ENCODE measurements around the gene SDK1.

Gene SDK1

DNA sequence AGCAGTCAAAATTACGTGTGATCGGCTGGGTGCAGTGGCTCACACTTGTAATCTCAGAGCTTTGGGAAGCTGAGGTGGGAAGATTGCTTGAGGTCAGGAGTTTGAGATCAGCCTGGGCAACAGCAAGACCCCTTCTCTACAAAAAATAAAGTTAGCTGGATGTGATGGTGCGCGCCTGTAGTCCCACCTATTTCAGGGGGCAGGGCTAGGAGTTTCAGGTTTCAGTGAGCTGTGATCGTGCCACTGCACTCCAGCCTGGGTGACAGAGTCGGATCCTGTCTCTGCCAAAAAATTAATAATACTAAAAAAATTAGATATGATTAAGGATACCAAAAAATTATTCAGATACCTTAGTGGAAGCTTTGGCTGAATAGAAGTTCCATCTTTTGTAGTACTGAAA, 136.4 kb downstream of the SDK1 start:
- no peaks in the 10 kb centered on the region for H3K9me3 ChIP-seq (ENCODE audit: control insufficient read depth in 2 of 2, low read length in 2 of 2)
- no peak overlapping the region for H3K27ac ChIP-seq (ENCODE audit: low read length)
- H3K27me3 ChIP-seq (ENCODE audit: control insufficient read depth in 1 of 2, insufficient read depth in 2 of 2, low read length in 2 of 2), result no peaks in the 10 kb centered on the region
- no peak overlapping the region for H3K4me3 ChIP-seq (ENCODE audit: low read length in 2 of 2)
- H3K9ac ChIP-seq (ENCODE audit: low read length in 2 of 2), result no peak overlapping the region
- no peaks in the 10 kb centered on the region for H3K4me1 ChIP-seq (ENCODE audit: control insufficient read depth, insufficient read depth, low read length)
- no peaks in the 10 kb centered on the region for H3K36me3 ChIP-seq (ENCODE audit: control insufficient read depth in 2 of 2, insufficient read depth in 2 of 2, low read length in 2 of 2)

GRCh38 chr7:3438352-3438751, 137.3 kb downstream of the SDK1 start:
- Histone ChIP-seq H3K9ac (ENCODE audit: low read length in 2 of 2) (no peak overlapping the region), H3K27me3 (ENCODE audit: control insufficient read depth in 1 of 2, insufficient read depth in 2 of 2, low read length in 2 of 2) (no peaks in the 10 kb centered on the region), H3K36me3 (ENCODE audit: control insufficient read depth in 2 of 2, insufficient read depth in 2 of 2, low read length in 2 of 2) (no peaks in the 10 kb centered on the region), H3K27ac (ENCODE audit: low read length) (no peak overlapping the region), H3K4me1 (ENCODE audit: control insufficient read depth, insufficient read depth, low read length) (no peaks in the 10 kb centered on the region), H3K9me3 (ENCODE audit: control insufficient read depth in 2 of 2, low read length in 2 of 2) (no peaks in the 10 kb centered on the region), H3K4me3 (ENCODE audit: low read length in 2 of 2) (no peak overlapping the region)

DNA sequence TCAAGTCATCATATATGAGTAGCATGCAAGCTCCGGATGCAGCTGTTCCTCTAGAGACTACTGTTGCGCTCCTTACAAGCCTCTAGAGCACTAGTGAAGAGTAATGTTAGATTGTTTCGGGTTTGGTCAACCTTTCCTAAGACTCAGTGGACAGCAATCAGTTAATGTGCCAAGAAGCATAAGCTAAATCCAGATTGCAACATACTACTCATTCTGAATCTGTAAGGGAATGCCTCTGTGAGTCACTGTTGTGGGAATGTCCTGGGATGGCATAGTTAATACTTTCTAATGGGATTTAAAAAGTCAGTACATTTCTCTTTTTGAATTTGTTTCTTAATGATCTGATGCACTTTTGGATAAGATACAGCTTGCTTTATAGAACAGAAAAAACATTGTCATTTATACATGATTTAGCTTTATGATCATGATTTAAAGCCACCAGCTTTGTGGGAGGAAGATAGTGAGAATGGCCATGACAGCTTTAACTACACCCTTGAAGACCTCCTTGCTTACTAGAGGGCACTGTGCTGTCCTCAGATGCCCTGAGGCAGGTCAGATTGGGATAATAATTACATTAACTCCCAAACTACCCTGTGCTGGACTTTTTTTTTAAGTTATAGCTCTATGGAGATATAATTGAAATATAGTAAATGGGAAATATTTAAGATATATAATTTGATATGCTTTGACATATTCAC, 138.4 kb downstream of the SDK1 start:
- Histone ChIP-seq H3K36me3 (ENCODE audit: control insufficient read depth in 2 of 2, insufficient read depth in 2 of 2, low read length in 2 of 2) (no peaks in the 10 kb centered on the region), H3K9me3 (ENCODE audit: control insufficient read depth in 2 of 2, low read length in 2 of 2) (no peaks in the 10 kb centered on the region), H3K27me3 (ENCODE audit: control insufficient read depth in 1 of 2, insufficient read depth in 2 of 2, low read length in 2 of 2) (no peaks in the 10 kb centered on the region), H3K27ac (ENCODE audit: low read length) (no peak overlapping the region), H3K4me1 (ENCODE audit: control insufficient read depth, insufficient read depth, low read length) (no peaks in the 10 kb centered on the region), H3K9ac (ENCODE audit: low read length in 2 of 2) (no peak overlapping the region), H3K4me3 (ENCODE audit: low read length in 2 of 2) (no peak overlapping the region)

DNA sequence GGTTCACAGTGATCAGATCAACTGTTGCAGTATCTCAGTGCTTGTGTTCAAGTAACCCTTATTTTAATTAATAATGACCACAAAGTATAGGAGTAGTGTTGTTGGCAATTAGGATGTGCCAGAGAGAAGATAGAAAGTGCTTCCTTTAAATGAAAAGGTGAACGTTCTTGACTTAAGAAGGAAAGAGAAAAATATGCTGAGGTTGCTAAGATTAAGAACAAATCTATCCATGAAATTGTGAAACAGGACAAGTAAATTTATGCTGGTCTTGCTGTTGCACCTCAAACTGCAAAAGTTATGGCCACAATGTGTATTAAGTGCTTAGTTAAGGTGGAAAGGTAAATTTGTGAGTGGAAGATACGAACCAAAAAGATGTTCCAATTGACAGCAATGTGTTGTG, 139.5 kb downstream of the SDK1 start:
- Histone ChIP-seq H3K9me3 (ENCODE audit: control insufficient read depth in 2 of 2, low read length in 2 of 2) (no peaks in the 10 kb centered on the region), H3K27me3 (ENCODE audit: control insufficient read depth in 1 of 2, insufficient read depth in 2 of 2, low read length in 2 of 2) (no peaks in the 10 kb centered on the region)

GRCh38 chr7:3443716-3444115, 142.7 kb downstream of the SDK1 start:
- no peak overlapping the region for H3K27ac ChIP-seq (ENCODE audit: low read length)
- no peaks in the 10 kb centered on the region for H3K4me1 ChIP-seq (ENCODE audit: control insufficient read depth, insufficient read depth, low read length)
- H3K9ac ChIP-seq (ENCODE audit: low read length in 2 of 2), result no peak overlapping the region
- H3K36me3 ChIP-seq (ENCODE audit: control insufficient read depth in 2 of 2, insufficient read depth in 2 of 2, low read length in 2 of 2), result no peaks in the 10 kb centered on the region
- H3K9me3 ChIP-seq (ENCODE audit: control insufficient read depth in 2 of 2, low read length in 2 of 2), result no peaks in the 10 kb centered on the region
- no peaks in the 10 kb centered on the region for H3K27me3 ChIP-seq (ENCODE audit: control insufficient read depth in 1 of 2, insufficient read depth in 2 of 2, low read length in 2 of 2)
- no peak overlapping the region for H3K4me3 ChIP-seq (ENCODE audit: low read length in 2 of 2)

More for the DNA sequence above, 139.5 kb downstream of the SDK1 start:
- H3K36me3 ChIP-seq (ENCODE audit: control insufficient read depth in 2 of 2, insufficient read depth in 2 of 2, low read length in 2 of 2), result no peaks in the 10 kb centered on the region
- no peaks in the 10 kb centered on the region for H3K4me1 ChIP-seq (ENCODE audit: control insufficient read depth, insufficient read depth, low read length)
- H3K4me3 ChIP-seq (ENCODE audit: low read length in 2 of 2), result no peak overlapping the region
- no peak overlapping the region for H3K27ac ChIP-seq (ENCODE audit: low read length)
- H3K9ac ChIP-seq (ENCODE audit: low read length in 2 of 2), result no peak overlapping the region

DNA sequence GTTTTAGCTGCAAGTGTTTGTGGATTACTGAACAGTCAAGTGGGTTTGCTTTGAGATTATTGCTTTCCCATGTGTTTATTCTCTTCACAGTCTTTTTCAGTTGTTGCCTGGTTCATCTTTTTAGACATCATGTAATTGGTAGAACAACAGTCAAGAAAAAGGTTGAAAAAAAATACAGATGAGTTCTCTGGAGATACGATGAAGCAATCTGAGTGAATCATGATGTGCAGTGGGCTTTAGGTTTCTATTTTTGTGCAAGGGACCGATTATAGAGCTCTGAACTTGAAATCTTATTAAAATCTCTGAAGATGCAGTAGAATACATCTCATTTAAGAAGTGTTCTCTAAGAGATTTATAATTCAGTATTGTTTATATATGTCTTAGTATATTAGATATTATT, 145.7 kb downstream of the SDK1 start:
- Histone ChIP-seq H3K4me3 (ENCODE audit: low read length in 2 of 2) (no peak overlapping the region), H3K27me3 (ENCODE audit: control insufficient read depth in 1 of 2, insufficient read depth in 2 of 2, low read length in 2 of 2) (no peaks in the 10 kb centered on the region), H3K9ac (ENCODE audit: low read length in 2 of 2) (no peak overlapping the region), H3K27ac (ENCODE audit: low read length) (no peak overlapping the region), H3K4me1 (ENCODE audit: control insufficient read depth, insufficient read depth, low read length) (no peaks in the 10 kb centered on the region), H3K9me3 (ENCODE audit: control insufficient read depth in 2 of 2, low read length in 2 of 2) (no peaks in the 10 kb centered on the region), H3K36me3 (ENCODE audit: control insufficient read depth in 2 of 2, insufficient read depth in 2 of 2, low read length in 2 of 2) (no peaks in the 10 kb centered on the region)

DNA sequence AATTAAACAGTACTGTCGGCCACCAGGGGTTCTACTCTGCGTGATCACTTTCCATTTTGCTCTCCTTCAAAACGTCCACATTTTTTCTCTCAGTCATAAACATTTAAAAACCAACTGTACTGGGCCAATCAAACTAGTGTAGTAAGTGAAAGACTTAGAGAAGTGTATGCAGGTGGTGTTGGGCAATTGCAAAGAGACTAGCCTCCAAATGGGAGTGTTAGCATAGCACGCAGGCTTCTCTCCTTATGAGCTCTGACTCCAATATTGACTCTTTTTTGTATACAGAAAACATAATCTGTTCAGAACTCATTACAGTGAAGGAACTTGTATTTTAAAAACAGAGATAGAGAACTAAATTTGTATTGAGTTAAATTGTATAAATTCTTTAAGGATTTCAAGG, 150.6 kb downstream of the SDK1 start:
- Histone ChIP-seq H3K4me1 (ENCODE audit: control insufficient read depth, insufficient read depth, low read length) (no peaks in the 10 kb centered on the region), H3K27me3 (ENCODE audit: control insufficient read depth in 1 of 2, insufficient read depth in 2 of 2, low read length in 2 of 2) (no peaks in the 10 kb centered on the region), H3K4me3 (ENCODE audit: low read length in 2 of 2) (no peak overlapping the region), H3K27ac (ENCODE audit: low read length) (no peak overlapping the region), H3K9ac (ENCODE audit: low read length in 2 of 2) (no peak overlapping the region), H3K36me3 (ENCODE audit: control insufficient read depth in 2 of 2, insufficient read depth in 2 of 2, low read length in 2 of 2) (no peaks in the 10 kb centered on the region), H3K9me3 (ENCODE audit: control insufficient read depth in 2 of 2, low read length in 2 of 2) (no peaks in the 10 kb centered on the region)

DNA sequence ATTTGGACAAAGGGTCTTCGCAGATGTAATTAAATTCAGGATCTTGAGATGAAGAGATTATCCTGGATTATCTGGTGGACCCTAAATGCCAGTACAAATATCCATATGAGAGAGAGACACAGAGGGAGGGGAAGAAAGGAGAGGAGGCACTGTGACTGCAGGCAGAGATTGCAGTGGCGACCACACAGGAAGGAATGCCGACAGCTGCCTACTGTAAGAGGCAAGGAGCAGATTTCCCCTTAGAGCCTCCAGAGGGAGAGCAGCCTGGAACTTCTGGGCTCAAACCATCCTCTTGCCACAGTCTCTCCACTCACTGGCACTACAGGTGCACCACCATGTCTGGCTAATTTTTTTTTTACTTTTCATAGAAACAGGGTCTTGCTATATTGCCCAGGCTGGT, 152.3 kb downstream of the SDK1 start:
- no peaks in the 10 kb centered on the region for H3K9me3 ChIP-seq (ENCODE audit: control insufficient read depth in 2 of 2, low read length in 2 of 2)
- H3K4me3 ChIP-seq (ENCODE audit: low read length in 2 of 2), result no peak overlapping the region
- H3K27ac ChIP-seq (ENCODE audit: low read length), result no peak overlapping the region
- H3K9ac ChIP-seq (ENCODE audit: low read length in 2 of 2), result no peak overlapping the region
- no peaks in the 10 kb centered on the region for H3K36me3 ChIP-seq (ENCODE audit: control insufficient read depth in 2 of 2, insufficient read depth in 2 of 2, low read length in 2 of 2)
- H3K27me3 ChIP-seq (ENCODE audit: control insufficient read depth in 1 of 2, insufficient read depth in 2 of 2, low read length in 2 of 2), result no peaks in the 10 kb centered on the region
- H3K4me1 ChIP-seq (ENCODE audit: control insufficient read depth, insufficient read depth, low read length), result no peaks in the 10 kb centered on the region

- Histone ChIP-seq H3K4me3 (ENCODE audit: low read length in 2 of 2) (no peak overlapping the region), H3K4me1 (ENCODE audit: control insufficient read depth, insufficient read depth, low read length) (no peaks in the 10 kb centered on the region), H3K27me3 (ENCODE audit: control insufficient read depth in 1 of 2, insufficient read depth in 2 of 2, low read length in 2 of 2) (no peaks in the 10 kb centered on the region), H3K9me3 (ENCODE audit: control insufficient read depth in 2 of 2, low read length in 2 of 2) (no peaks in the 10 kb centered on the region), H3K36me3 (ENCODE audit: control insufficient read depth in 2 of 2, insufficient read depth in 2 of 2, low read length in 2 of 2) (no peaks in the 10 kb centered on the region), H3K27ac (ENCODE audit: low read length) (no peak overlapping the region), H3K9ac (ENCODE audit: low read length in 2 of 2) (no peak overlapping the region)
Observed at GRCh38 chr7:3455806-3456595, 154.9 kb downstream of the SDK1 start.

DNA sequence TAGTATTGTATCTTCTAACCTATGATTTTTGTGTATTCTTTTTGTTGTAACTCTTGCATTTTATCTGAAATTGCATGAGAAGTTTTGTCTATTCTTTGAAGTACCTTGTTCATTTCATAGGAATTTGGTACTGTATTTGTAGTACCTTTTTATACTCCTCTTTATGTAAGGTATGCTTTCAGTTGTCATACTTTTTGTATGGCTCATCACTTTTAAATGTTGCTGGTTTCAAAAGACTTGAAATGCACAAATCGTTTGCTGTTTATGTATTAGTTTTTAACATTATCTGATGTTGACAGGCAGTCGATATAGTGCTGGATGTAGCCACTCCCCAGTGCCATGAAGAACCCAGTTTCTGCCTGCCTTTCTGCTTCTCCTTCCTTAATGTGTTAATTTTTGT, 158.1 kb downstream of the SDK1 start:
- no peak overlapping the region for H3K4me3 ChIP-seq (ENCODE audit: low read length in 2 of 2)
- no peaks in the 10 kb centered on the region for H3K4me1 ChIP-seq (ENCODE audit: control insufficient read depth, insufficient read depth, low read length)
- no peaks in the 10 kb centered on the region for H3K27me3 ChIP-seq (ENCODE audit: control insufficient read depth in 1 of 2, insufficient read depth in 2 of 2, low read length in 2 of 2)
- no peaks in the 10 kb centered on the region for H3K9me3 ChIP-seq (ENCODE audit: control insufficient read depth in 2 of 2, low read length in 2 of 2)
- no peaks in the 10 kb centered on the region for H3K36me3 ChIP-seq (ENCODE audit: control insufficient read depth in 2 of 2, insufficient read depth in 2 of 2, low read length in 2 of 2)
- H3K9ac ChIP-seq (ENCODE audit: low read length in 2 of 2), result no peak overlapping the region
- no peak overlapping the region for H3K27ac ChIP-seq (ENCODE audit: low read length)

DNA sequence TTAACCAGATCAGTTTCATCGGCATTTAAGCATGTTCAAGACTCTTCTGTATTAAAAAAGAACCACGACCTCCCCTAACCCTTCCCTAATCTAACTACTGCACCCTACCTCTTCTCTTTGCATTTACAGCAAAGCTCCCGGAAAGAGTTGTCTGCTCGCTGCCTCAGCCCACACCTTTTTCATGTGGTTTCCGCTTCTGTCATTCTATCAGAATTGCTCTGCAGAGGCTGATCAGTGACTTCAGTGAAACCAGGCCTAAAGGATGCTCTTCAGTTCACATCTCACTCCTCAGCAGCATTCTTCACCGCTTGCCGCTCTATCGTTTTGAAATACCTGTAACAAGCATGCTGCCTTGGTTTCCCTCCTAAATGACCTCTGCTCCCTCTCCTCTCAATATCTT, 160.9 kb downstream of the SDK1 start:
- Histone ChIP-seq H3K9me3 (ENCODE audit: control insufficient read depth in 2 of 2, low read length in 2 of 2) (no peaks in the 10 kb centered on the region), H3K36me3 (ENCODE audit: control insufficient read depth in 2 of 2, insufficient read depth in 2 of 2, low read length in 2 of 2) (no peaks in the 10 kb centered on the region), H3K4me3 (ENCODE audit: low read length in 2 of 2) (no peak overlapping the region), H3K27ac (ENCODE audit: low read length) (no peak overlapping the region), H3K9ac (ENCODE audit: low read length in 2 of 2) (no peak overlapping the region), H3K27me3 (ENCODE audit: control insufficient read depth in 1 of 2, insufficient read depth in 2 of 2, low read length in 2 of 2) (no peaks in the 10 kb centered on the region), H3K4me1 (ENCODE audit: control insufficient read depth, insufficient read depth, low read length) (no peaks in the 10 kb centered on the region)

All from stomach smooth muscle (tissue), 2 donors.